SK-N-SH (cell line): ENCODE measurements around the gene ACOT12.

Experiments used
- EP300 ChIP-seq, 2 experiments: IDR thresholded peaks; 2 replicates each; pipeline versions ENCODE4 v1.4.0 to v1.6.1; 2012; ENCODE audit warnings: borderline replicate concordance in 1 of 2, low read depth in 1 of 2, low read length in 1 of 2
- EZH2phosphoT487 ChIP-seq: fragments of 200-600 bp; sonication (generic); IDR thresholded peaks from 2 replicates; pipeline ENCODE4 v1.6.1; 2017; ENCODE audit warnings: low read depth, mixed run types, mild to moderate bottlenecking, antibody characterized with exemption, moderate library complexity, borderline replicate concordance
- FOXJ3 ChIP-seq: sonication (generic); formaldehyde crosslinking; IDR thresholded peaks from 2 replicates; pipeline ENCODE4 v1.5.1; 2020; ENCODE audit warnings: mild to moderate bottlenecking, missing genetic modification reagents
- FOXM1 ChIP-seq: IDR thresholded peaks from 2 replicates; pipeline ENCODE4 v1.4.0; 2012; ENCODE audit warnings: low read depth, mild to moderate bottlenecking
- MXI1 ChIP-seq: IDR thresholded peaks from 2 replicates; pipeline ENCODE4 v1.6.1; 2012; ENCODE audit warnings: mild to moderate bottlenecking, low read depth, low read length, improper control_type of control experiment
- NRF1 ChIP-seq: IDR thresholded peaks from 2 replicates; pipeline ENCODE4 v1.6.1; 2012; ENCODE audit warnings: low read depth, mild to moderate bottlenecking, low read length
- PBX3 ChIP-seq: IDR thresholded peaks from 2 replicates; pipeline ENCODE4; 2012
- POLR2AphosphoS5 ChIP-seq: IDR thresholded peaks from 2 replicates; pipeline ENCODE4 v1.6.1; 2012; ENCODE audit warnings: low read depth, low read length
- TAF1 ChIP-seq: IDR thresholded peaks from 2 replicates; pipeline ENCODE4 v1.6.1; 2012; ENCODE audit warnings: low read depth, mild to moderate bottlenecking, low read length, moderate library complexity, borderline replicate concordance
- TF ChIP-seq, protein P1 (sequence below): fragments of 150-350 bp; IDR thresholded peaks from 2 replicates; pipeline ENCODE4 v1.6.1; 2017; ENCODE audit warnings: antibody characterized with exemption, low read length, low read depth, borderline replicate concordance
- TF ChIP-seq, protein P2 (sequence below): fragments of 200-600 bp; sonication (generic); IDR thresholded peaks from 2 replicates; pipeline ENCODE4 v1.6.1; 2017; ENCODE audit warnings: antibody characterized with exemption, mild to moderate bottlenecking, moderate library complexity
- TF ChIP-seq, protein P3 (sequence below): IDR thresholded peaks from 2 replicates; pipeline ENCODE4 v1.4.0; 2012; ENCODE audit warnings: low read depth, borderline replicate concordance
- TF ChIP-seq, protein P4 (sequence below): IDR thresholded peaks from 2 replicates; pipeline ENCODE4 v1.6.1; 2012; ENCODE audit warnings: mild to moderate bottlenecking, low read depth, low read length, moderate library complexity

DNA sequence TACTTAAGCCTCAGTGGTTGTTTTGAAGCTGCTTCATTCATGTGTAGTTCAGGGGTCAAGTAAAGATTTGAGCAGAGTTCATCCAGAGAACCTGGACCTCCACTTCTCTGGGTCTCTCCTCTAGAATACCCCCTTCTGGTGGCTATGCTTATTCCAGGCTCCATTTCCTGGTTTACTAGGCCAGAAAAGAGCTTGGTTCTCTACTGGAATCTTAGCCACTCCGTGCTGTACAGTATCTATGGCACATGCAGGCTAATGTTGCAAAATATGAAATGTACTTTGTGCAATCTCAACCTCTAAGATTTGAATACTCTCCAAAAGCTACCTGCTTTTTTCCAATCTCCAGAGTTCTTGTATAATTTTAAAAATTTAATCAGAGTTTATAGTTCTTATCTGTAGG, 110.0 kb downstream of the ACOT12 start:
- TF ChIP-seq PBX3, result no peak
- TF ChIP-seq, protein P1, sequence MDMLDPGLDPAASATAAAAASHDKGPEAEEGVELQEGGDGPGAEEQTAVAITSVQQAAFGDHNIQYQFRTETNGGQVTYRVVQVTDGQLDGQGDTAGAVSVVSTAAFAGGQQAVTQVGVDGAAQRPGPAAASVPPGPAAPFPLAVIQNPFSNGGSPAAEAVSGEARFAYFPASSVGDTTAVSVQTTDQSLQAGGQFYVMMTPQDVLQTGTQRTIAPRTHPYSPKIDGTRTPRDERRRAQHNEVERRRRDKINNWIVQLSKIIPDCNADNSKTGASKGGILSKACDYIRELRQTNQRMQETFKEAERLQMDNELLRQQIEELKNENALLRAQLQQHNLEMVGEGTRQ, result no peak
- TF ChIP-seq NRF1, result no peak
- no peak for TF ChIP-seq FOXM1
- TF ChIP-seq EP300 (IDR thresholded peaks at IDR 0.05; ENCODE audit: borderline replicate concordance in 1 of 2, low read depth in 1 of 2, low read length in 1 of 2), result no peak
- TF ChIP-seq, protein P2, sequence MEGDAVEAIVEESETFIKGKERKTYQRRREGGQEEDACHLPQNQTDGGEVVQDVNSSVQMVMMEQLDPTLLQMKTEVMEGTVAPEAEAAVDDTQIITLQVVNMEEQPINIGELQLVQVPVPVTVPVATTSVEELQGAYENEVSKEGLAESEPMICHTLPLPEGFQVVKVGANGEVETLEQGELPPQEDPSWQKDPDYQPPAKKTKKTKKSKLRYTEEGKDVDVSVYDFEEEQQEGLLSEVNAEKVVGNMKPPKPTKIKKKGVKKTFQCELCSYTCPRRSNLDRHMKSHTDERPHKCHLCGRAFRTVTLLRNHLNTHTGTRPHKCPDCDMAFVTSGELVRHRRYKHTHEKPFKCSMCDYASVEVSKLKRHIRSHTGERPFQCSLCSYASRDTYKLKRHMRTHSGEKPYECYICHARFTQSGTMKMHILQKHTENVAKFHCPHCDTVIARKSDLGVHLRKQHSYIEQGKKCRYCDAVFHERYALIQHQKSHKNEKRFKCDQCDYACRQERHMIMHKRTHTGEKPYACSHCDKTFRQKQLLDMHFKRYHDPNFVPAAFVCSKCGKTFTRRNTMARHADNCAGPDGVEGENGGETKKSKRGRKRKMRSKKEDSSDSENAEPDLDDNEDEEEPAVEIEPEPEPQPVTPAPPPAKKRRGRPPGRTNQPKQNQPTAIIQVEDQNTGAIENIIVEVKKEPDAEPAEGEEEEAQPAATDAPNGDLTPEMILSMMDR, result no peak
- TF ChIP-seq, protein P3, sequence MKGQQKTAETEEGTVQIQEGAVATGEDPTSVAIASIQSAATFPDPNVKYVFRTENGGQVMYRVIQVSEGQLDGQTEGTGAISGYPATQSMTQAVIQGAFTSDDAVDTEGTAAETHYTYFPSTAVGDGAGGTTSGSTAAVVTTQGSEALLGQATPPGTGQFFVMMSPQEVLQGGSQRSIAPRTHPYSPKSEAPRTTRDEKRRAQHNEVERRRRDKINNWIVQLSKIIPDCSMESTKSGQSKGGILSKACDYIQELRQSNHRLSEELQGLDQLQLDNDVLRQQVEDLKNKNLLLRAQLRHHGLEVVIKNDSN, result no peak
- TF ChIP-seq TAF1, result no peak
- TF ChIP-seq, protein P4, sequence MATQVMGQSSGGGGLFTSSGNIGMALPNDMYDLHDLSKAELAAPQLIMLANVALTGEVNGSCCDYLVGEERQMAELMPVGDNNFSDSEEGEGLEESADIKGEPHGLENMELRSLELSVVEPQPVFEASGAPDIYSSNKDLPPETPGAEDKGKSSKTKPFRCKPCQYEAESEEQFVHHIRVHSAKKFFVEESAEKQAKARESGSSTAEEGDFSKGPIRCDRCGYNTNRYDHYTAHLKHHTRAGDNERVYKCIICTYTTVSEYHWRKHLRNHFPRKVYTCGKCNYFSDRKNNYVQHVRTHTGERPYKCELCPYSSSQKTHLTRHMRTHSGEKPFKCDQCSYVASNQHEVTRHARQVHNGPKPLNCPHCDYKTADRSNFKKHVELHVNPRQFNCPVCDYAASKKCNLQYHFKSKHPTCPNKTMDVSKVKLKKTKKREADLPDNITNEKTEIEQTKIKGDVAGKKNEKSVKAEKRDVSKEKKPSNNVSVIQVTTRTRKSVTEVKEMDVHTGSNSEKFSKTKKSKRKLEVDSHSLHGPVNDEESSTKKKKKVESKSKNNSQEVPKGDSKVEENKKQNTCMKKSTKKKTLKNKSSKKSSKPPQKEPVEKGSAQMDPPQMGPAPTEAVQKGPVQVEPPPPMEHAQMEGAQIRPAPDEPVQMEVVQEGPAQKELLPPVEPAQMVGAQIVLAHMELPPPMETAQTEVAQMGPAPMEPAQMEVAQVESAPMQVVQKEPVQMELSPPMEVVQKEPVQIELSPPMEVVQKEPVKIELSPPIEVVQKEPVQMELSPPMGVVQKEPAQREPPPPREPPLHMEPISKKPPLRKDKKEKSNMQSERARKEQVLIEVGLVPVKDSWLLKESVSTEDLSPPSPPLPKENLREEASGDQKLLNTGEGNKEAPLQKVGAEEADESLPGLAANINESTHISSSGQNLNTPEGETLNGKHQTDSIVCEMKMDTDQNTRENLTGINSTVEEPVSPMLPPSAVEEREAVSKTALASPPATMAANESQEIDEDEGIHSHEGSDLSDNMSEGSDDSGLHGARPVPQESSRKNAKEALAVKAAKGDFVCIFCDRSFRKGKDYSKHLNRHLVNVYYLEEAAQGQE, result no peak
- no peak for TF ChIP-seq POLR2AphosphoS5
- TF ChIP-seq EZH2phosphoT487, result no peak
- TF ChIP-seq FOXJ3, result no peak
- no peak for TF ChIP-seq MXI1
